Activated T-helper 1 cell treated with Interleukin-2 at 50 U/mL for 16 hours (primary cell): ENCODE results near the gene FMNL2.

Experiments used
- DNase-seq: peaks from one replicate; pipeline ENCODE4 v3.0.0-alpha.2; 2020; ENCODE audit warnings: low read depth

The FMNL2 gene

DNA sequence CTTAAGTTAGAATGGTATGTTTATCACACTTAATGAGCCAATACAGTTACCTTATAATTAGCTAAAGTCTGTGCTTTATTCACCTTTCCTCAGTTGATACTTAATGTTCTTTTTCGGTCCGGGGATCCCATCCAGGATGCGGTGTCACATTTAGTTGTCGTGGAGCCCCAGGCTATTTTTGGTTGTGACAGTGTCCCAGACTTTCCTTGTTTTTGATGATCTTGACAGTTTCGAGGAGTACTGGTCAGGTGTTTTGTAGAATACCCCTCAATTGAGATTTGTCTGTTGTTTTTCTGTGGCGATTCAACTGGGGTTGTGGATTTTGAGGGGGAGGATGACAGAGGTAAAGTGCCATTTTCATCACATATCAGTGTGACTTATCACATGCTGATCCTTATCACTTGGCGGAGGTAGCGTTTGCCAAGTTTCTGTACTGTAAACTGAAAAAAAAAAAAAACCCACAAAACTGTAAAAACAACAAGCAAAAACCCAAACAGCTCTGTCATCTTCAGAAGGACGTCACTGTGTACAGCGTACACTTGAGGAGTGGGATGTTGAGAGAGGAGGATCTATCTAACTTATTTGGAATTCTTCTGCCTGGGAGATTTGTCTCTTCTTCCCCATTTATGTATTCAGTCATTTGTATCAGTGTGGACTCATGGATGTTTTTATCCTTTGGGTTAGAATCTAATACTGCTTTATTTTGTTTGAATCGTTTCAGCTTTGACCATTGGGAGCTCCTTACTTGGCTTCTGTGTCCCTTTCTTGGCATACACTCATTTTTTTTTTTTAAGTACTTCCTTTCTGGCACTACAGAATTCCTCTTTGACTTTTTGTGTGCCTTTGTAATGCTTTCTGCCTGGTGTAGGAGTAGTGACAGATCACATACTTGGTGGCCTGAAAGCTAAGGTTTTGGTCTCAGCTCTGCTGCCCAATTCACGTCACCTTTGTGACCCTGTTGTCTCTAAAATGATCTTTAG is 68.1 kb downstream of the FMNL2 start:
- DNase-seq: no peak

DNA sequence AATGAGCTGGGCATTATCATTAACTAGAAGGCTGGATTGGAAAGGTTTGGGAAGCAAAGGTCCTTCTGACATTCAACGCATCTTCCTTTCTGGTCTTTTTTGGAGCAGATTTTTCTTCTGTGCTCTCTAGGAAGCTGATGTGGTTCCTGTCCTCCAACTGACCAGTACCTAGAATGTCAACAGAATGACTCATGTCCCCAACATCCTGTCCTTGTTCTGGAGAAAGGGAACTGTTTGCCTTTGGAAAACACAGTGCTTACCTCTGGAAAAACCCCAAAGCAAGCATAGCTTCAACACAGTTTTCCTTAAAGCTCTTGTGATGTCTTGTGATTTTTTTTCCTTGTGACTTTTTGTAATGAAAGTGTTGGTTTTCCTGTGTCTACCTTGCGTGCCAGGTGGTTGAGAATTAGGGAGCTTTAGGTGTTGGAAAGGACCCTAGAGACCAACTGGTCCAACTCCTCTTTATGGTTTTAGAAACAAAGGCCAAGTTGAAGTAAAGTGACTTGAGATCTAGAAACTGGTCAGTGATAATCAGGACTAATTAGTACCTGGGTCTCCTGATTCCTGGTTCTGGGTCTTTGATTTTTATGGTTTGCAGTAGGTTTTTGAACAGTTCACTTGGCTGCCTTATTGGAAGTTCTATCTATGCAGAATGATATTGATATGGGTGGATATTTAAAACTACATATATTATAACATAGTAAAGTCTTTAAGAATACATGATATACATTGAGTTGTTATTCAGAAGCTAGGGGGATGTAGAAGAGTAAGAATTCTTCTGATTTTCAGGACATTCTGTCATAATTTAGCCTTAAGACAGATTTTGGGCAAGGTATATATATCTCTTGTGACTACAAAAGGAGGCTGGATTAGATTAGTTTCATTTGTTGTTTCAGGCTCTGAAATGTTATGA is 70.5 kb downstream of the FMNL2 start:
- DNase-seq: no peak

DNA sequence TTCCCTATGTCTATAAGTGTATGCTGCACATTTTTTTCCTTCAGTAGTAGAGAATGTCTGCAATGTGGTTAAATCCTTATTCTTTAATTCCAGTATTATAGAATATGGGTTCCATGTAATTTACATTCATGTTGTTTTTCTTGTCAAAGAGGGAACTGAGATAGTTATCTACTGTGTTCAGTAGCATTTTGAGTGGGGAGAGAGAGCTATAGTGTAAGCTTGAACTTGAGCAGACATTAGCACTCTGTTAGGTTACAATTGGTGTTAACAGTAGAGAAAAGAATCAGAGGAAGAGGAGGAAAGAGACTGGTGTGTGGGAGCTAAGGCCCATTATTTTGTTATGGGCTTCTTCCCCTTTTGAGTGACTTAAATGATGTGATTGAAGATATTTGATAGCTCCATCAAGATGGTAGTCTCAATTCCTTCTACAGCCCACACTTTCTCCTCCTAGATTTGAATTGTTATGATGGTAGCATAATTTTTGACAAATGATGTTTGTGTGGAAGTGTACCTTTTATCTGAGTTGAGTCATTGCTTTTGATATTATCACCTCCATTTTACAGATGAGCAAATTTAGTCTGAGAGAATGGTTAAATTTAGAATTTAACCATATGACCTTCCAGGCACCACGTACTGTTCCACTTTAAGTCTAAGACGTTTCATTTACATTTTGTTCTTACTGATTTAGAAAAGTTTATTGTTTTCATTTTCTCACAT is 71.3 kb downstream of the FMNL2 start:
- DNase-seq: no peak

DNA sequence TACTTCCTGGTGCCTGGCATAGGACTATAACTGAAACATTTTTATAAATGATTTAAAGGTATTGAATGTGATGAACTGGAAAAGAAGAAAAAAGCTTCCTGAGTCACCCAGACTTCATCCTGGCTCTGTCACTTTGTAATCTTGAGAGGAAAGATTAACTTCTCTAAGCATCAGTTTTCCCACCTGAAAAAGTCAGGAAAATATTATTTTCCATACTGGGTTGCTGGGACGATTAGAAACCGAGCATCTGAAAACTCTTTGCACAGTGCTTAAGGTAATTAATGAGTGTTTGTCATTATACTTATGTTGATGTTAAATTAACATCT is 71.8 kb downstream of the FMNL2 start:
- DNase-seq: no peak

DNA sequence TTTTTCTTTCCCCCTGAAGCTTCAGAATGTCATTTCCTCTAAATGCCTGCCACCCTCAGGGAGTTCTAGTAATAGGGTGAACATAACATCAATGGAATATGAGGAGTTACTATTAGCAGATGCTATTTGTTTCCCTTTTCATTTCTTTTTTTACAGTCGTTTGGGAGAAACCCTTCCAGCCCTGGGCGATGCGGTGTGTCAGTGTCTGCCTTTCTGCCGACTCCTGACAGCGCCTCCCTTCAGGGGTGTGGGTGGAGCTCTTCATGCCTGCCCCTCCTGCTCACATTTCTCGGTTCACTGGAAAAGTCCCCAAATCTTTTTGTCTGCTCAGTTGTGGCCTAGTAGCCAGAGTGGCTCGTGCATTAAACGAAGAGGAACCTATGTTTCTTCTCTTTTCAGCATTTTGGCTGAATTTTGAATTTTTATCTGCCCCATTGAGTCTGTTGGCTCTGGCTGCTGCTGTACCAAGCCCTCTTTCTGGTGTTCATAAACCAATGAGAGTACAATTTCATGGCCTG is 72.3 kb downstream of the FMNL2 start:
- no peak for DNase-seq

DNA sequence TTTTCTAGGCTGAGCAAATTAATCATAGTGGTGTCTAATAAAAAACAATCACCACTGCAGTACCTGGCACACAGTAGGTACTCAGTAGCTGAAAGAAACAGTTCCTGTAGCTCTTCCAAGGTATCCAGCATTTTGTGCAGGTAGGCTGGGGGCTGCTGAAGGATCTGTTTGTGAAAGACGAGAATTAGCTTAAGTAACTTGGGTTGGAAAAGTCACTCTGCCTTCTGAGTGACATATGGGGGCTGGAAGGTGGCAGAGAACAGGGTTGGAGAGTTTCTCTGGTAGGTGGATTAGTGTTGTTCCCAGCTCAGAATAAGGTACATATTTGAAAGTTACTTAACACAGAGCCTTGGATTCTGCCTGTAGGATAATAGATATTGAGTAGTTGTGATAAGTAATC is 72.8 kb downstream of the FMNL2 start:
- no peak for DNase-seq

DNA sequence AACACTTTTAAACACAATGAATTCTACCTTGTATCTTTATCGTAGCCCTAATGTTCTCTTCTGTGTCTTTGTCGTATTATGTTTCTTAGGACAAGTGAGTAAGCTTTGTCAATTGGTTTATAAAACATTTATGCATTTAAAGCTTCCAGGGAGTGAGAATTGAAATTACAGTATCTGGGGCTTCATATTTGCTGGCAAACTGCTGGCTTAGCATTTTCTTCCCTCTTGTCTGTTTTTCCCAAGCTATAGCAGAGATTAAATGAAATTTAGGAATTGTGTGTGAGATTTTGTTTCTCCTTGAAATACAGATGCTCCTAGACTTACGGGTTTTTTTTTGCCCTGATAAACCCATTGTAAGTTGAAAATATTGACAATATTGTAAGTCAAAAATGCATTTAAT is 73.3 kb downstream of the FMNL2 start:
- no peak for DNase-seq

DNA sequence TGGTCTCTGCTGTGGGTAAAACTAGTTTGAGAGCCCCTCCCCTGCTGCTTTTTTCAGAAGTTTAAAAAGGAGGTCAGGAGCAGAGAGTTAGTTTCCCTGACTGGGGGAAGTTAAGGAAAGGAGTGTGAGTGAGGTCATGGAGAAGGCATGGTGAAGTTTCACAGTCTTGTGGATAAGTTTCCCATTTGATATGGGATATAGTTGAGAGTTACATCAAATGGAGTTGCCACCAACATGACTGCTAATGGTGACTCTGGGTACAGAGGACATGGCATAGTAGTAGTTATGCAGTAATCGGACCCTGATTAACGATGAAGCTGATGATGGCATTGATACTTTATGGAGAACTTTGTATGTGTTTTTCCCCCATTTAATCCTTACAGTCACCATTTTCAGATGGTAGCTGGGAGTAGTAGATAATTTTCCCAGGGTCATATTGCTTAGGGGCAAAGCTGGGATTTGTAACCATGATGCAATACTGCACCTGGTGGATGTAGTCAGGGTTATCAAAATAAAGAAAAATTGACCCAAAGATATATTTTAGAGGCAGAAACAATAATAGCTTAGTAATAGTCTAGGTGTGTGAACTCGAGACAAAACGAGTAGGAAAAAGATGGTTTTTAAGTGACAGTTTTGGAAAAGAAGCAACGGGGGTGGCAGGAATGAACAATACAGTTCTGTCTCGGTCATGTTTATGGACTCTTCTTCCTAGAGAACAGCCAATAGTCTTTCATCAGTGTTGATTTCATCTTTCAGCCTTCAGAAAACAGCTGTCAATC is 74.6 kb downstream of the FMNL2 start:
- DNase-seq: no peak

DNA sequence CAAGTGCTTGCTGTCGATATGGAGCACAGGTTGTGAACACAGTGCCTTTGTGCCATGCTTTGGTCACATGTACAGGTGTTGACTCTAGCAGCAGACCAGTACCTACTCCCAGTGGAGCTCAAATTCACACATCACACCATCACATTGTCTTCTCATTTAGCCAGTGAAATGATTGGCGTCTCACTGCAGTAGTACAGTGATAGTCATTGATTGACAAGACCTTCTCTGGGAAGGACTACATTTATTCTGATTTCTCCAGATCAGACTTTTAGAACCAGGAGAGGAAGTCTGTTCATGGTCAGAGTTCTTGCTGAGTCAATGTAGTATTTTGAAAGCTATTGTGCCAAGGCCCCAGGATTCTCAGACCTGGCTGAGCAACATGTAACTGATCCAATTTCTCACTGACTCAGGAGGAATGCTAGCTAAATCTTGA is 75.2 kb downstream of the FMNL2 start:
- no peak for DNase-seq

DNA sequence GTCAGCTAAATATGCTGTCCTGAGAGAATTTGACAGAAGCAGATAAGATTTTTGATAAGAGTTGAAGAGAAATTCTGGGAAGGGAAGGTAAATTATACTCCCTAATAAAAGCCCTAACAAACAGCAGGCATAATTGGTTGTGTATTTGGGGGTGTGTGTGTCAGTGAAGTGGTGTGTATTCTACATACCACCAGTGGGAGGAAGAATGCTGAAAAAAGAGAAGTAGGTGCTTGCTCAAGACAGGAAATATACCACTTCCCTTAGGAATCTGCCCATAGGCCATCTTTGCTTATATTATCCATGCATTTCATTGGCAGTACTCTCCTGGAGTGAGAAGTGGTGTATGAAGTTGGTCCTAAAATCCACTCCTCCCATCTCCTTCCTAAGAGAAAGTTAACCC is 76.2 kb downstream of the FMNL2 start:
- DNase-seq: no peak

DNA sequence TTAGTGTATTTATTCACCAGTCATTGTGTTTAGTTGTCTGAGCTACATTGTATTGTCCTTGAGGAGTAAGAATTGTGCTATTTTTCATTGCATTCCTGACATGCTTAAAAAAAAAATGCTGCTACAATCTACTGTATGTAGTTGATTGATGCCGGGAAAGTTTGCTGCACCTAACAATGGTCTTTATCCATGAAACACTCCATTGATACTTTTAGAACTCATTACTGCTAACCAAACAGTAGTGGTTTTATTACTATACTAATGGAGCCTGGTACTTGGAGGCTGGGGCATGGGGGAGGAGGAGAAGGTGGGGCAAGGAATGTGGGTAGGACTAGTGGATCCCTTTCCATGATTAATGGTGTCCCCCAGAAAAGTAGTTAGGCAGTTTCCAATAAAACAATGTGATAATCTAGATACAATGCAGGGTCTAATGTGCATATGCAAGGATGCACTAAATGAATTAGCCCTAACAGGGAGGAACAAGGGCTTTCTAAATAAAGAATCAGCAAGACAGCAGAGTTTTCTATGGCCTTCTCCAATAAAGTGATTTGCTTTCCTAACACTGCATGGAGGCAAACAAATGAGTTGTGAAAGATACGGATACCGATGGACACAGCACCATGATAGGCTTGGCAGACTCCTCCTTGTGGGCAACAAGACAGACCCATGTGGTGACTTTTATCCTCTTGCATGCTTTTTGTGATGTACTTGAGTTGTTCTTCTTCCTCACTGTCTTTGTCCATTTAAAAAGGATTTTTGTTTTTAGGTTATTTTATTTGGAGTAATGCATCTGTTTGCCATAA is 78.5 kb downstream of the FMNL2 start:
- DNase-seq: no peak

DNA sequence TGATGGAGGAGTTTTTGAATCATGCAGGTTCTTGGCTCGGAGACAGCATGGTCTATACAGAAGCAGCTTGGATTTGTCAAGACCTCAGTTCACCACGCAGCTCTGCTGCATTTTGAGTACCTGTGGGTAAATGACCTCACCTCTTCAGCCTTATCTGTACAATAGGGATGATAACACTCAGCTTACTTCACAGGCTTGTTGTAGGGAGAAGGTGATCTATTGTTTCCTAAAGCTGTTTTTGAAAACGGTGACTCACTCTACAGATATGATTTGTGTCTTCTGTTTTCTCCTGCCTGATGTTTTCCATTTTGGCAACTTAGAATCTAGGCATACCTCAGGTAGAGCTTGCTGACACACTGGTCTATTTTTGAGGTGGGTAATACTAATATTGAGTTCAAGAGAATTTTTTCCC is 80.3 kb downstream of the FMNL2 start:
- no peak for DNase-seq

DNA sequence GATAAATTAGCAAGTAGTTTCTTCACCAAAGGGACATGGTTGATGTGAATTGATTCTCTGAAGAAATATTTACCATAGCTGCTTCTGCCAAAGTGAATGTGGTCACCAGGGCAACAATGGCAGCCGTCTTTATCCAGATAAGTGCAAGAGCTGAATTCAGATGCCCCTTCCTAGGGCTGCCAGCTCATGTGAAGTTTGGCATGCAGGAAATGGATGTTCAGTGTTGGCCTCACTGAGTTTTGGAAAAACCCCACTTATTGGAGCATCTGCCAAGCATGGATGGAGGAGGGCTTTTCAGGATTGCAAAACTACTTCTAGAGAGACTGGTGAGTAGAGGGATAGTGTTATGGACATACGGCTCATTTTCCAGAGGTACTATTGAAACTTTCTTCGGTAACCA is 80.8 kb downstream of the FMNL2 start:
- DNase-seq: no peak

DNA sequence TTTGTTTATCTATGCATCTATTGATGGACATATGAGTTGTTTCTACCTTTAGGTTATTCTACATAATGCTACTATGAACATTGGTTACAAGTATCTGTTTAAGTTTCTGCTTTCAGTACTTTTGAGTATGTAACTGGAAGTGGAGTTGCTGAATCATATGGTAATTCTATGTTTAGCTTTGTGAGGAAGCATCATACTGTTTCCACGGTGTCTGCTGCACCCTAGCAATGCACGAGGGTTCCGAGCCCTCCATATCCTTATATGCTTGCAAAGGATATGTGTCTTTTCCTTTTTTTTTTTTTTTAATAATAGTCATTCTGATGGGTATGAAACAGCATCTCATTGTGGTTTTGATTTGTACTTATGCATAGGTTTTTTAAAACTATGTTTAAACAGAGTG is 83.7 kb downstream of the FMNL2 start:
- DNase-seq: no peak

DNA sequence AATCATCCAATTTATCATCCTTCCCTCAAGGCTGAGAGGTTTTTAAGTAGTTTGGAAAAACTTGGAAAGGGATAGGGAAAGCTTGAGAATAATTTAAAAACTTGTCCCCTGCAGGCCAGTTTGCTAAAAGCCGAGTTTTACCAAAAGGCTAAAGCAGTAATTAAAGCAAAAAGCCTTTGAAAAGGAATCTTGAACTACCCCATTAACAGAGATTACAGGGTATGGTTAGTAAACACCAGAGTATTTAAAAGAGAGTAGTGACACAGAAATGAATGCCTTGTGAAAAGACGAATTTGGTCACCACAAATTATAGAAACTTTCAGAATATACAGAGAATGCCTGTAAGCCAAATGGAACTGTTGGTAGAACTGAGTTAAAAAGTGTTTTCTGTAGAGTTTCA is 85.0 kb downstream of the FMNL2 start:
- no peak for DNase-seq

DNA sequence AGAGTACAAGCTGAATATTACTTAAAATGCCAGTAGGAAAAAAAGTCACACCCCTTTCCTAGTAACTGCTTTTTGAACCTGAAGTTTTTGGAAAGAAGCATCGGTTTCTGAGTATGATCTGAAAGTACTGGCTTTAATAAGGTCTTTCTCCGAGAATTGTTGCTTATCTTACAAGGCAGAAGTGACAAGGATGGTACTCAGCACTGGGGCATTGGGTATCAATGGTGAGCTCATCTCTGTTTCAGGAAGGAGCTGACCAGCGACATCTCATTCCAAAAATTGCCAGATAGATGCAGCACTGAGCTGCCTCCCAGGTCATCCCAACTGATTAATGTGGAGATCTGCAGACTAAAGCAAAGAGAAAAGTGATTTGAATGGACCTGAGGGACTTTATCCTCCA is 85.4 kb downstream of the FMNL2 start:
- no peak for DNase-seq

DNA sequence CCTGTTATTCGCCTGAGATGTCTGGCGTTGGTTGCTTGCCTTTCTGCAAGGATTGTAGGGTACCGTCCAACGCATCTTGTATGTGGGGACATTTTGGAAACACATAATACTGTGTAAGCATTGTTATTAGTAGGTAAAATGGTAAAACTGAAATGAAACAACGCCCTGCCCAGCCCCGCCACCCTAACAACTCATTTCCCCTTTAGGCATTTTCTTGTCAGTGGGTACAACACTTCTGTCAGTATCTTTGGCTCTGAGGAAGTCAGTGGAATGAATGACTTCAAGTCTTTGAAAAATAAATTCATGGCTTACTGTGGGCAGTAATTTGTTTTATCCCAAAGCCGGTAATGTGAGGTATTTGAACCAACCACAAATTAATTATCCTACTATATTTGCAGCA is 86.0 kb downstream of the FMNL2 start:
- no peak for DNase-seq

DNA sequence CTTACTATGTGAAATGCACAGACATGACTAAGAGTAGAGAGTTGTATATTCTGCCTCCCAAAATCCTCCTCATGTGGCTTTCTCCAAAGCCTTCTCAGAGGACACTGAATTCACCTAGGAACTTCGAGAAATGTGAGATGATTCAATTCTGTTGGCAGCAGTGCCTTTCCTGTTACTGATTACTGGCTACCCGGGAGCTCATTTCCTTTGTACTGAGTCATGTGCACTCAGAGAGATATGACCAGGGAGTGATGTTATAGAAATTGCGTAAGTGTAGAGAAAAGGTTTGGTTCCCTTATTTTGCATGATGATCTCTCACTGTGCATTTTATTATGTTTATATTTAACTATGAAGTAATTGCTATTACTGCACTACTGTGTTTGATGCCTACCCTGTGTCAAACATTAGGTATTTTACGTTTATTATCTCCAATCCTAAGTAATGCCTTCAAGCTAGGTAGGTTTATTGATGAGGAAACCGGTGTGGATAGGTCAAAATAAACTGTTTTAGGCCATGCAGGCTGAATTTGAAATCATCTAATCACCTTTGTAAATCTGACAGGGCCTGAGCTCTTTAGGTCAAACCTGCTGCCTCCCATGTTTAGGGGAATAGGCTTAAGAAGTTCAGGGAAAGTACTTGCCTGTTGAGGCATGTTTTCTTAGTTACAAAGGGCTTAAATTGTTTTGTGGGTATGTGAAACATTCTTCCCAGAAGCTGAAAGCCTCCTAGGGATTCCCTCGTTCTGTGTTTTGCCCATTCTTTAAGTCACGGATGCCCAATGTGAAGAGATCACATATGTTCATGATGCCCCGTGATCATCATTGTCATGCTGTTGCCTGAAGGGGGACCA is 86.8 kb downstream of the FMNL2 start:
- no peak for DNase-seq

DNA sequence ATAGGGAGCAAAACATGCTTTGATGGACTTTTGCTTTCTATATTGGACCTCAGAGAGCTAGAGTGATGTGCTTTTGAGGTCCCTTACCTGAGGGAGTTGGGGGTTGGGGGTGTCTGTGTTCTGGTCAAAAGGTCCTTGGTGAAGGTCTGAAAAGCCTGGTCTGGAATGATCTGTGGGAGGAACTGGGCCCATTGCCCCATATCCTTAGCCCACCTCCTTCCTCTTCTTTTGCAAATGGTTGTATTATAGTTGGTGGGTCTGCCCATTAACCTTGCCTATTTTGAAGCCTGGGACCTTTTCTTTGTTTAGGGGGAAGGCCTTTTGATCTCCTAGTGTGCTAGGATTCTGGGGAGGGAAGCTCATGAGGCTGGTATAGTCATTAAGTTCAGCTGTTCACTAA is 88.7 kb downstream of the FMNL2 start:
- no peak for DNase-seq
